PC-9 (cell line): ENCODE results near the gene PIGM. TPM values are rescaled to one million over a fixed set of nuclear protein-coding genes. Genes with fewer than 3 reads are reported as not detected.

Source experiments
- BruUV-seq: library from RNA; stranded (reverse); fragments of 400-500 nt; replicated peaks from 2 replicates; lab custom pipeline; 2021; lab: Mats Ljungman, UMichigan
- CTCF ChIA-PET: fragments of 300-600 bp; sonication (Branson Sonifier 250); formaldehyde crosslinking; loops from one replicate; lab custom pipeline; 2022; ENCODE audit warnings: antibody characterized with exemption; lab: Charles Lee
- POLR2A ChIA-PET: fragments of 300-600 bp; sonication (Branson Sonifier 250); formaldehyde crosslinking; loops from one replicate; lab custom pipeline; 2022; ENCODE audit warnings: antibody characterized with exemption; ENCODE audit not compliant: unreplicated experiment; lab: Charles Lee
- DNase-seq, 2 experiments: peaks; one replicate each; pipeline versions ENCODE4 v3.0.0 to v3.0.0-alpha.2; 2015 to 2022; ENCODE audit warnings: mixed read lengths in 1 of 2
- H2AFZ ChIP-seq: fragments of 200-600 bp; sonication (generic); 2 replicates; pipeline ENCODE4 v1.8.1; 2017; ENCODE audit warnings: antibody characterized with exemption
- H3F3A ChIP-seq: fragments of 200-600 bp; sonication (generic); 2 replicates; pipeline ENCODE4 v1.8.1; 2017; ENCODE audit warnings: antibody characterized with exemption, mild to moderate bottlenecking, low read depth; ENCODE audit not compliant: insufficient read depth
- H3K27ac ChIP-seq: fragments of 200-600 bp; sonication (generic); 2 replicates; pipeline ENCODE4 v1.6.1; 2016; ENCODE audit warnings: mixed run types
- H3K27me3 ChIP-seq: fragments of 200-600 bp; sonication (generic); 2 replicates; pipeline ENCODE4 v1.6.1; 2016; ENCODE audit warnings: low read depth, mixed run types; ENCODE audit not compliant: insufficient read depth
- H3K36me3 ChIP-seq: fragments of 200-600 bp; sonication (generic); 2 replicates; pipeline ENCODE4 v1.6.1; 2016; ENCODE audit warnings: low read depth, mixed run types
- H3K4me1 ChIP-seq: fragments of 200-600 bp; sonication (generic); replicated peaks from 2 replicates; pipeline ENCODE4 v1.6.1; 2016; ENCODE audit warnings: mixed run types; ENCODE audit not compliant: insufficient read depth
- H3K4me2 ChIP-seq: fragments of 200-600 bp; sonication (generic); 2 replicates; pipeline ENCODE4 v1.6.1; 2017; ENCODE audit warnings: mixed run types
- H3K4me3 ChIP-seq: fragments of 200-600 bp; sonication (generic); 2 replicates; pipeline ENCODE4 v1.6.1; 2016; ENCODE audit warnings: mixed run types
- H3K79me2 ChIP-seq: fragments of 200-600 bp; sonication (generic); 2 replicates; pipeline ENCODE4 v1.6.1; 2017; ENCODE audit warnings: low read depth, mixed run types
- H3K9me2 ChIP-seq: fragments of 200-600 bp; sonication (generic); 2 replicates; pipeline ENCODE4 v1.8.1; 2017; ENCODE audit warnings: mild to moderate bottlenecking; ENCODE audit not compliant: insufficient read depth
- H3K9me3 ChIP-seq: fragments of 200-600 bp; sonication (generic); 2 replicates; pipeline ENCODE4 v1.8.1; 2016; ENCODE audit warnings: low read depth; ENCODE audit not compliant: insufficient read depth
- H4K20me1 ChIP-seq: fragments of 200-600 bp; sonication (generic); 2 replicates; pipeline ENCODE4 v1.8.1; 2017; ENCODE audit not compliant: insufficient read depth
- EZH2 ChIP-seq: fragments of 200-600 bp; sonication (generic); IDR thresholded peaks from 2 replicates; pipeline ENCODE4 v1.8.0; 2017; ENCODE audit warnings: antibody characterized with exemption, low read depth
- intact Hi-C: fragments of 100-400 bp; cut with micrococcal nuclease; formaldehyde crosslinking; loops from one replicate; pipeline ENCODE4 v1.10.0; 2022; ENCODE audit not compliant: unreplicated experiment
- total RNA-seq: library from RNA; stranded (reverse); gene quantifications from 2 replicates; pipeline ENCODE4 v1.2.3, GENCODE V29; 2021
- TF ChIP-seq, protein P1 (sequence below): fragments of 200-600 bp; sonication (generic); conservative IDR thresholded peaks from 2 replicates; pipeline ENCODE4 v1.6.1; 2017; ENCODE audit warnings: mixed run types, antibody characterized with exemption, mild to moderate bottlenecking, moderate library complexity

Gene PIGM
- total RNA-seq, 1 experiment from 2014 or later: 4.0 TPM

DNA sequence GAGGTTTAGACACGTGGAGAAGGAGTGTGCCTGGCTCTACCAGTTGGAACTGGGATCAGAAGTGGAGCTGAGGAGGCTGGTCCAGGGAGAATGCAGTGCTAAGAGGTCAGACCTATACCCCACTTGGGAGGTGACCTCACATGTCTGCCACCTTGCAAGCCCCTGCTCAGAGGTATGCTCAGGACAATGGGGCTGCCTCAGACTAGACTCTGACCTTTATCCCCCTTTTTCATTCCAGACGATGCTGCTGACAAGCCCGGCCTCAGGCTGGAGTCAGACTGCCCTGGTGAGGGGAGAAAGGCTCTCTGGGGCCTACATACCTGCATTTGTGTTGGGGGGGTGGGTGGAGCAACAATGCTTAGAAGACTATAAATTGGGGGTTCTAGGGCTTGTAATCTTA lies 33.0 kb upstream of the PIGM start:
- CTCF ChIA-PET: no interaction called here
- Histone ChIP-seq H3F3A (no peaks in the 10 kb centered on the region), H3K4me3 (no peak overlapping the region), H2AFZ (no peak overlapping the region), H3K9me3 (no peaks in the 10 kb centered on the region), H3K79me2 (no peaks in the 10 kb centered on the region), H3K36me3 (no peaks in the 10 kb centered on the region), H3K4me2 (no peak overlapping the region), H3K27ac (no peak overlapping the region), H4K20me1 (no peaks in the 10 kb centered on the region), H3K4me1 (peaks cover 6% of the 10 kb centered on the region; the same call in 1 of the 2 replicates), H3K27me3 (peaks cover 30% of the 10 kb centered on the region), H3K9me2 (no peaks in the 10 kb centered on the region)
- intact Hi-C loops: no loop called here
- no TSS peak for BruUV-seq
- no peak for DNase-seq
- TF ChIP-seq, protein P1, sequence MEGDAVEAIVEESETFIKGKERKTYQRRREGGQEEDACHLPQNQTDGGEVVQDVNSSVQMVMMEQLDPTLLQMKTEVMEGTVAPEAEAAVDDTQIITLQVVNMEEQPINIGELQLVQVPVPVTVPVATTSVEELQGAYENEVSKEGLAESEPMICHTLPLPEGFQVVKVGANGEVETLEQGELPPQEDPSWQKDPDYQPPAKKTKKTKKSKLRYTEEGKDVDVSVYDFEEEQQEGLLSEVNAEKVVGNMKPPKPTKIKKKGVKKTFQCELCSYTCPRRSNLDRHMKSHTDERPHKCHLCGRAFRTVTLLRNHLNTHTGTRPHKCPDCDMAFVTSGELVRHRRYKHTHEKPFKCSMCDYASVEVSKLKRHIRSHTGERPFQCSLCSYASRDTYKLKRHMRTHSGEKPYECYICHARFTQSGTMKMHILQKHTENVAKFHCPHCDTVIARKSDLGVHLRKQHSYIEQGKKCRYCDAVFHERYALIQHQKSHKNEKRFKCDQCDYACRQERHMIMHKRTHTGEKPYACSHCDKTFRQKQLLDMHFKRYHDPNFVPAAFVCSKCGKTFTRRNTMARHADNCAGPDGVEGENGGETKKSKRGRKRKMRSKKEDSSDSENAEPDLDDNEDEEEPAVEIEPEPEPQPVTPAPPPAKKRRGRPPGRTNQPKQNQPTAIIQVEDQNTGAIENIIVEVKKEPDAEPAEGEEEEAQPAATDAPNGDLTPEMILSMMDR: no peak
- no peak for TF ChIP-seq EZH2
- POLR2A ChIA-PET: no interaction called here

DNA sequence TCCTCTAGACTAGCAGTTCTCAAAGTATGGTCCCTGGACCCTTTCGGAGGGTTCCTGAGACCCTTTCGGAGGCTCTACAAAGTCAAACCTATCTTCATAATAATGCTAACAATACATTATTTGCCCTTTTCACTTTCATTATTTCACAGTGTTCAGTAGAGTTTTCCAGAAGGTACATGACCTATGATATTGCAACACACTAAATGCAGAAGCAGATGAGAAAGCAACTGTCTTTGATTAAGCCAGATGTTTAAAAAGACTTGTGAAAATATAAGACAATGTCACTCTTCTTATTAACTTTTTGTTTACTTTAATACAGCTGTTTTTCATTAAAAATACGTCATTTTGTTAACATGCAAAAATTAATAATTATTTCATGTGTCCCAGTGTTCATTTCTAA lies 32.4 kb upstream of the PIGM start:
- no TSS peak for BruUV-seq

DNA sequence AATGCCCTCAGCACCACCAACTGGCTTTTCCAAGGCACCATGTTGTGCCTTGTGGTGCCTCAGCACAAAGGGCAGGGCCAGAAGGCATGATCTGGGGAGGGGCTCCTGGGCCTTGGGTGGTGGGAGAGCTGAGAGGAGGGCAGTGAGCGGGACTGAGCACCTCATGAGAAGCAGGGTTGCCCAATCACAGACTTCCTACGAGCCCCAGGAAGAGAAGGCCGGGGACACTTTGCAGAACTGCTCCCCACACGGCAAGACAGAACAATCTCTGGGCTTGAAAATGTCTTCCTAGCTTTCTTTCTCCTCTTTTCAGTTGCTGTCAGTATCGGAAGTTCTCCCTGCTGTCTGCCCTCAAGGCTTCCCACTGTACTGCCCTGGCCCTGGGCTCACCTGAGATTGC lies 31.4 kb upstream of the PIGM start:
- H3K4me2 ChIP-seq: no peak overlapping the region
- no peaks in the 10 kb centered on the region for H4K20me1 ChIP-seq
- intact Hi-C loops: no loop called here
- no peak overlapping the region for H3K4me3 ChIP-seq
- DNase-seq: no peak
- no peaks in the 10 kb centered on the region for H3K9me3 ChIP-seq
- TF ChIP-seq EZH2: no peak
- TF ChIP-seq, protein P1: no peak
- H3K9me2 ChIP-seq: no peaks in the 10 kb centered on the region
- no peak overlapping the region for H2AFZ ChIP-seq
- ChIA-PET POLR2A (no interaction called here), CTCF (interaction anchor here (1.1 kb wide), 1 partner anchor 16 kb away, joined by 4 read pairs; no protein-coding TSS in a partner anchor)
- H3K4me1 ChIP-seq: peaks cover 6% of the 10 kb centered on the region; the same call in 1 of the 2 replicates
- peaks cover 32% of the 10 kb centered on the region for H3K27me3 ChIP-seq
- H3K36me3 ChIP-seq: no peaks in the 10 kb centered on the region
- H3K27ac ChIP-seq: no peak overlapping the region
- no peaks in the 10 kb centered on the region for H3F3A ChIP-seq
- H3K79me2 ChIP-seq: no peaks in the 10 kb centered on the region
- no TSS peak for BruUV-seq

More for the DNA sequence above, 32.4 kb upstream of the PIGM start:
- Histone ChIP-seq H3K4me1 (peaks cover 6% of the 10 kb centered on the region; the same call in 1 of the 2 replicates), H3K9me2 (no peaks in the 10 kb centered on the region), H3K79me2 (no peaks in the 10 kb centered on the region), H3K27ac (no peak overlapping the region), H3K36me3 (no peaks in the 10 kb centered on the region), H3K27me3 (peaks cover 30% of the 10 kb centered on the region; the same call in 1 of the 2 replicates), H3K4me2 (no peak overlapping the region), H3K9me3 (no peaks in the 10 kb centered on the region), H3F3A (no peaks in the 10 kb centered on the region), H2AFZ (no peak overlapping the region), H3K4me3 (no peak overlapping the region), H4K20me1 (no peaks in the 10 kb centered on the region)
- CTCF ChIA-PET: no interaction called here
- POLR2A ChIA-PET: no interaction called here
- no peak for DNase-seq
- intact Hi-C loops: no loop called here
- TF ChIP-seq, protein P1: no peak
- no peak for TF ChIP-seq EZH2
